ENCODE measurements around the gene DNM3.

- TF ChIP-seq POLR2AphosphoS5 (IDR thresholded peaks at IDR 0.05; ENCODE audit: low read depth, low read length) (no peak), TCF12 (IDR thresholded peaks at IDR 0.05; ENCODE audit: low read depth, low read length) (no peak), CTCF (IDR thresholded peaks at IDR 0.05; ENCODE audit: control extremely low read depth in 1 of 3, insufficient read depth in 1 of 3, low read depth in 1 of 3, low read length in 3 of 3) (no peak), CEBPB (IDR thresholded peaks at IDR 0.05; ENCODE audit: low read depth, low read length) (no peak), ASH2L (IDR thresholded peaks at IDR 0.05; ENCODE audit: low read length) (no peak), SUZ12 (IDR thresholded peaks at IDR 0.05; ENCODE audit: low read length) (no peak), YY1 (IDR thresholded peaks at IDR 0.05; ENCODE audit: low read depth, low read length) (no peak), EZH2 (IDR thresholded peaks at IDR 0.05; ENCODE audit: low read depth, low read length, severe bottlenecking) (no peak), CREB1 (IDR thresholded peaks at IDR 0.05) (no peak)
These were observed 479.4 kb downstream of the DNM3 start for GRCh38 chr1:172320733-172321132.

Data from H1 (cell line).